ENCODE measurements around the gene ZNF324B.
"Not testable (repeated sequence)": the region's sequence is repeated elsewhere in the genome, so short reads cannot be mapped to it uniquely, and the experiment has no call there.

ZNF324B gene

DNA sequence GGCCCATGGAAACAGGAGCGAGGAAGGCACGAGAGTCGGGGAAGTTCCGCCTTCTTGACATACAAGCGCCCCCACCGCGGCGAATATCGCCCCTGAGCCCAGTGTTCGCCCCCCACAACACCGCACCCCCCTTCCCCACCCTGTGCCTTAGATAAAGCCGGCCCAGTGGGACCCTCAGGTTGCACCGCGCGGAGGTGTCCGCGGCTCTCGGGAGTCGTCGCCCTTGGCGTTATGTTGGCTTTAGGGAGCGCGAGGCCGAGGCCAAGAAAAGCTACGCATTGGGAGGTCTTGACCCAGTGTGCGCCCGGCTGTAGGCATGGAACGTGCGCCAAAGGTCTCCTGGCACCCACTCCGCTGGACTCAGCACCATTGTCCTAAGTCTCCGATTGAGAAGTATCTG is 10.9 kb upstream of the ZNF324B start:
- no peaks in the 10 kb centered on the region for H3K27me3 ChIP-seq (ENCODE audit: insufficient read depth, poor library complexity, severe bottlenecking)
- H3K36me3 ChIP-seq (ENCODE audit: low read depth) = peaks cover 27% of the 10 kb centered on the region
- DNase-seq (ENCODE audit: low spot score) = no peak
- H3K9me3 ChIP-seq (ENCODE audit: severe bottlenecking) = peaks cover 5% of the 10 kb centered on the region
- H3K4me1 ChIP-seq (ENCODE audit: insufficient read depth, poor library complexity, severe bottlenecking) = no peaks in the 10 kb centered on the region
- TF ChIP-seq, protein P1, sequence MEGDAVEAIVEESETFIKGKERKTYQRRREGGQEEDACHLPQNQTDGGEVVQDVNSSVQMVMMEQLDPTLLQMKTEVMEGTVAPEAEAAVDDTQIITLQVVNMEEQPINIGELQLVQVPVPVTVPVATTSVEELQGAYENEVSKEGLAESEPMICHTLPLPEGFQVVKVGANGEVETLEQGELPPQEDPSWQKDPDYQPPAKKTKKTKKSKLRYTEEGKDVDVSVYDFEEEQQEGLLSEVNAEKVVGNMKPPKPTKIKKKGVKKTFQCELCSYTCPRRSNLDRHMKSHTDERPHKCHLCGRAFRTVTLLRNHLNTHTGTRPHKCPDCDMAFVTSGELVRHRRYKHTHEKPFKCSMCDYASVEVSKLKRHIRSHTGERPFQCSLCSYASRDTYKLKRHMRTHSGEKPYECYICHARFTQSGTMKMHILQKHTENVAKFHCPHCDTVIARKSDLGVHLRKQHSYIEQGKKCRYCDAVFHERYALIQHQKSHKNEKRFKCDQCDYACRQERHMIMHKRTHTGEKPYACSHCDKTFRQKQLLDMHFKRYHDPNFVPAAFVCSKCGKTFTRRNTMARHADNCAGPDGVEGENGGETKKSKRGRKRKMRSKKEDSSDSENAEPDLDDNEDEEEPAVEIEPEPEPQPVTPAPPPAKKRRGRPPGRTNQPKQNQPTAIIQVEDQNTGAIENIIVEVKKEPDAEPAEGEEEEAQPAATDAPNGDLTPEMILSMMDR (IDR thresholded peaks at IDR 0.05; ENCODE audit: poor library complexity, severe bottlenecking) = no peak
- H3K4me3 ChIP-seq (ENCODE audit: severe bottlenecking) = peak overlapping the region; percentile 55
- H3K27ac ChIP-seq (ENCODE audit: poor library complexity, severe bottlenecking) = peak overlapping the region; percentile 29
- ATAC-seq (ENCODE audit: low read depth) = no peak

DNA sequence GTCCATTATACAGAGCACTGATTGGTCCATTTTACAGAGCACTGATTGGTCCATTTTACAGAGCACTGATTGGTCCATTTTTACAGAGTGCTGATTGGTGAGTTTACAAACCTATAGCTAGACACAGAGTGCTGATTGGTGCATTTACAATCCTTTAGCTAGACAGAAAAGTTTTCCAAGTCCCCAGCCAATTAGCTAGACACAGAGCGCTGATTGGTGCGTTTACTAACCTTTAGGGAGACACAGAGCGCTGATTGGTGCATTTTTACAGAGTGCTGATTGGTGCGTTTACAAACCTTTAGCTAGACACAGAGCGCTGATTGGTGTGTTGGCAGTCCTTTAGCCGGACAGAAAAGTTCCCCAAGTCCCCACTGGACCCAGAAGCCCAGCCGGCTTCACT is 8.4 kb upstream of the ZNF324B start:
- DNase-seq (ENCODE audit: low spot score); H3K4me3 ChIP-seq (ENCODE audit: severe bottlenecking); H3K4me1 ChIP-seq (ENCODE audit: insufficient read depth, poor library complexity, severe bottlenecking); H3K9me3 ChIP-seq (ENCODE audit: severe bottlenecking); ATAC-seq (ENCODE audit: low read depth); H3K27me3 ChIP-seq (ENCODE audit: insufficient read depth, poor library complexity, severe bottlenecking); H3K27ac ChIP-seq (ENCODE audit: poor library complexity, severe bottlenecking); H3K36me3 ChIP-seq (ENCODE audit: low read depth): not testable (repeated sequence)

DNA sequence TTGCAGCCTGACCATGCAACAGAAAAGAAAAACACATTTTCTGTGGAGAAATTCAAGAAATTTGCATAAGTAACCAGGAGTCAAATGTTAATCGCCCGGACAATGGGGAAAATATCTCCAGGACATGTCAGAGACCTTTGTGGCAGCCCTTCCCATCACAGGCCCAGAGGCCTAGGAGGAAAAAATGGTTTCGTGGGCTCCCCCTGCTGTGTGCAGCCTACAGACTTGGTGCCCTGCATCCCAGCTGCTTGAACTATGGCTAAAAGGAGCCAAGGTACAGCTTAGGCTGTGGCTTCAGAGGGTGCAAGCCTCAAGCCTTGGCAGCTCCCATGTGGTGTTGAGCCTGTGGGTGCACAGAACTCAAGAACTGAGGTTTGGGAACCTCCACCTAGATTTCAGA is 2.6 kb upstream of the ZNF324B start:
- not testable (repeated sequence) for H3K27ac ChIP-seq (ENCODE audit: poor library complexity, severe bottlenecking); H3K4me1 ChIP-seq (ENCODE audit: insufficient read depth, poor library complexity, severe bottlenecking); ATAC-seq (ENCODE audit: low read depth); H3K9me3 ChIP-seq (ENCODE audit: severe bottlenecking); H3K27me3 ChIP-seq (ENCODE audit: insufficient read depth, poor library complexity, severe bottlenecking); H3K4me3 ChIP-seq (ENCODE audit: severe bottlenecking); H3K36me3 ChIP-seq (ENCODE audit: low read depth); DNase-seq (ENCODE audit: low spot score)

DNA sequence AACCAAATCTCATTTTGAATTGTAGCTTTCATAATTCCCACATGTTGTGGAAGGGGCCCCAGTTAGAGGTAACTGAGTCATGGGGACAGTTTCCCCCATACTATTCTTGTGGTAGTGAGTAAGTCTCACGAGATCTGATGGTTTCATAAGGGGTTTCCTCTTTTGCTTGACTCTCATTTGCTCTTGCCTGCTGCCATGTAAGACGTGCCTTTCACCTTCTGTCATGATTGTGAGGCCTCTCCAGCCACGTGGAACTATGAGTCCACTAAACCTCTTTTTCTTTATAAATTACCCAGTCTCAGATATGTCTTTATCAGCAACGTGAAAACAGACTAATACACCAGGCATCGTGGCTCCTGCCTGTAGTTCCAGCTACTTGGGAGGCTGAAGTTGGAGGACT is 1.4 kb upstream of the ZNF324B start:
- not testable (repeated sequence) for H3K27me3 ChIP-seq (ENCODE audit: insufficient read depth, poor library complexity, severe bottlenecking); H3K4me3 ChIP-seq (ENCODE audit: severe bottlenecking); DNase-seq (ENCODE audit: low spot score); H3K9me3 ChIP-seq (ENCODE audit: severe bottlenecking); H3K36me3 ChIP-seq (ENCODE audit: low read depth); H3K4me1 ChIP-seq (ENCODE audit: insufficient read depth, poor library complexity, severe bottlenecking); H3K27ac ChIP-seq (ENCODE audit: poor library complexity, severe bottlenecking); ATAC-seq (ENCODE audit: low read depth)

DNA sequence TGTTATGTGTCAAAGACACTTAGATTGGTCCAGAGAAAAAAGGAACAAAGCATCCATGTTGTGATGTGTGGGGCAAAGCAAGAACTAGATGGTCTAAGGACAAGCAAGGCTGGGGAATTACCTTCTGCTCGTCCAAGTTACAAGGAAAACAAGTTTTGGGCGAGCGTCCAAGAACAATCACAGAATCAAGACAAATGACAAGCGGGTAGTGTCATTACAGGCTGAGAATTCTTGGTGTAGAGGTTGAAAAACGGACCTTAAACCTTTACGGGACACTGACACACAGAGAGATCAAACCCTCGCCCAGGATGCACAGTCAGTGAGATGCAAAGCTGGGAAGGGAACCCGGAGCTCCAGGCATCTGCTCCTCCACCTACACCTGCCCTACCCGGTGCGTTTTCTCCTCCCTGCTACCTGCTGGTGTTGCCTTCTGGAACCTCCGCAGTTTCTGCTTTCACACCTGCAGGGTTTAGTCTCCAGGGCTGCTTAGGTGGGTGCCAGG is 515 bp upstream of the ZNF324B start:
- DNase-seq (ENCODE audit: low spot score) (no peak), ATAC-seq (ENCODE audit: low read depth) (peak; percentile 49)
- no peaks in the 10 kb centered on the region for H3K36me3 ChIP-seq (ENCODE audit: low read depth)
- no peaks in the 10 kb centered on the region for H3K4me1 ChIP-seq (ENCODE audit: insufficient read depth, poor library complexity, severe bottlenecking)
- no peak overlapping the region for H3K27ac ChIP-seq (ENCODE audit: poor library complexity, severe bottlenecking)
- H3K27me3 ChIP-seq (ENCODE audit: insufficient read depth, poor library complexity, severe bottlenecking) = no peaks in the 10 kb centered on the region
- TF ChIP-seq, protein P1 (IDR thresholded peaks at IDR 0.05; ENCODE audit: poor library complexity, severe bottlenecking) = no peak
- H3K9me3 ChIP-seq (ENCODE audit: severe bottlenecking) = no peaks in the 10 kb centered on the region
- H3K4me3 ChIP-seq (ENCODE audit: severe bottlenecking) = peak overlapping the region; percentile 70

DNA sequence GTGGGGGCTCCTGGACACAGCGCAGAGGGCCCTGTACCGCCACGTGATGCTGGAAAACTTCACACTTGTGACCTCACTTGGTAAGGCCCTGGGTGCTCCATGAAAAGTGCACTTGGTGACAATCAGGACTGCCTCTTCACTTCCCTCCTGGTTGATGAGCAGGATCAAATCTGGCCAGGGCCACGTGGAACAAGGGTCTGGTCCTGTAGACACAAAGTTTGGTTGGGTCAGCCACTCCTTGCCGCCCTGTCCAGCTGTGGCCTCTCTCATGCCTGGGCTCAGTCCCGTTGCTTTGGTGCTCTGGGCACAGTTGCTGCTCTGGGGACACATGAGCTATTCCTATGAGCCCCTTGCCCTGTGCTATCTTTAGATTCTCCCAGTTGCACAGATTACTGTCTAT is 2.3 kb downstream of the ZNF324B start:
- Histone ChIP-seq H3K27ac (ENCODE audit: poor library complexity, severe bottlenecking) (no peak overlapping the region), H3K36me3 (ENCODE audit: low read depth) (peaks cover 7% of the 10 kb centered on the region; the same call in 1 of the 2 replicates), H3K4me1 (ENCODE audit: insufficient read depth, poor library complexity, severe bottlenecking) (no peaks in the 10 kb centered on the region), H3K9me3 (ENCODE audit: severe bottlenecking) (no peaks in the 10 kb centered on the region), H3K27me3 (ENCODE audit: insufficient read depth, poor library complexity, severe bottlenecking) (no peaks in the 10 kb centered on the region), H3K4me3 (ENCODE audit: severe bottlenecking) (no peak overlapping the region)
- TF ChIP-seq, protein P1 (IDR thresholded peaks at IDR 0.05; ENCODE audit: poor library complexity, severe bottlenecking) = no peak
- no peak for ATAC-seq (ENCODE audit: low read depth)
- DNase-seq (ENCODE audit: low spot score) = no peak

All from RWPE2 (cell line).